GM23338 (cell line): ENCODE measurements around the gene POLR1A. TPM values are rescaled to one million over a fixed set of nuclear protein-coding genes. Genes with fewer than 3 reads are reported as not detected.
A peak's percentile ranks its signal among the peaks of the same experiment; 100 is the strongest.

Experiments used
- ATAC-seq: fragments of 200-7000 bp; cut with Tn5 transposase; 3 replicates; pipeline ENCODE4 v1.9.1; 2020
- DNase-seq: peaks from one replicate; pipeline ENCODE4 v3.0.0-alpha.2; 2015; ENCODE audit warnings: low spot score
- H2AFZ ChIP-seq: fragments of 200-600 bp; sonication (generic); 2 replicates; pipeline ENCODE4 v1.8.0; 2016; ENCODE audit warnings: antibody characterized with exemption, mild to moderate bottlenecking, moderate library complexity
- H3F3A ChIP-seq: fragments of 200-600 bp; sonication (generic); replicated peaks from 2 replicates; pipeline ENCODE4 v1.8.0; 2017; ENCODE audit warnings: antibody characterized with exemption, mixed run types, low read depth
- H3K27ac ChIP-seq: fragments of 200-600 bp; sonication (generic); 2 replicates; pipeline ENCODE4 v1.6.1; 2016; ENCODE audit warnings: low read depth
- H3K27me3 ChIP-seq: fragments of 200-600 bp; sonication (generic); 2 replicates; pipeline ENCODE4 v1.8.0; 2016; ENCODE audit warnings: mild to moderate bottlenecking, mixed run types, moderate library complexity; ENCODE audit not compliant: insufficient read depth
- H3K36me3 ChIP-seq: fragments of 200-600 bp; sonication (generic); 2 replicates; pipeline ENCODE4 v1.8.0; 2016; ENCODE audit warnings: mild to moderate bottlenecking; ENCODE audit not compliant: insufficient read depth
- H3K4me1 ChIP-seq: fragments of 200-600 bp; sonication (generic); 2 replicates; pipeline ENCODE4 v1.8.0; 2016; ENCODE audit warnings: mild to moderate bottlenecking, moderate library complexity; ENCODE audit not compliant: insufficient read depth
- H3K4me2 ChIP-seq: fragments of 200-600 bp; sonication (generic); 2 replicates; pipeline ENCODE4 v1.7.1; 2017; ENCODE audit warnings: mixed run types
- H3K4me3 ChIP-seq: fragments of 200-600 bp; sonication (generic); 2 replicates; pipeline ENCODE4 v1.6.1; 2016; ENCODE audit warnings: mixed run types
- H3K79me2 ChIP-seq: fragments of 200-600 bp; sonication (generic); replicated peaks from 2 replicates; pipeline ENCODE4 v1.8.0; 2017; ENCODE audit warnings: mild to moderate bottlenecking; ENCODE audit not compliant: insufficient read depth
- H3K9me2 ChIP-seq: fragments of 200-600 bp; sonication (generic); 2 replicates; pipeline ENCODE4 v1.8.0; 2017; ENCODE audit not compliant: insufficient read depth
- H4K20me1 ChIP-seq: fragments of 200-600 bp; sonication (generic); replicated peaks from 2 replicates; pipeline ENCODE4 v1.8.0; 2017; ENCODE audit warnings: mild to moderate bottlenecking; ENCODE audit not compliant: insufficient read depth
- H3K27ac Mint-ChIP-seq: 2 replicates; pipeline ENCODE4 v1.8.0; 2020; ENCODE audit warnings: inconsistent platforms, mild to moderate bottlenecking, moderate library complexity, mixed read lengths
- H3K27me3 Mint-ChIP-seq: 3 replicates; pipeline ENCODE4 v1.8.0; 2022; ENCODE audit warnings: low read depth, mild to moderate bottlenecking, moderate library complexity, mixed read lengths, inconsistent platforms; ENCODE audit not compliant: insufficient read depth, poor library complexity
- H3K36me3 Mint-ChIP-seq: 3 replicates; pipeline ENCODE4 v1.8.0; 2021; ENCODE audit warnings: low read depth, mild to moderate bottlenecking, inconsistent platforms, moderate library complexity, mixed read lengths
- H3K4me1 Mint-ChIP-seq: 3 replicates; pipeline ENCODE4 v1.8.0; 2020; ENCODE audit warnings: mild to moderate bottlenecking, inconsistent platforms, mixed read lengths
- H3K4me3 Mint-ChIP-seq: 3 replicates; pipeline ENCODE4 v1.8.0; 2021; ENCODE audit warnings: moderate library complexity, mild to moderate bottlenecking, inconsistent platforms, mixed read lengths
- H3K9me3 Mint-ChIP-seq: 3 replicates; pipeline ENCODE4 v1.8.0; 2020; ENCODE audit warnings: moderate library complexity, mild to moderate bottlenecking, inconsistent platforms, mixed read lengths
- CREB1 ChIP-seq: fragments of 250-450 bp; sonication (Bioruptor Pico); IDR thresholded peaks from 2 replicates; pipeline ENCODE4 v1.5.0; 2020; ENCODE audit warnings: low read depth, mild to moderate bottlenecking, moderate library complexity
- EZH2 ChIP-seq: fragments of 200-600 bp; sonication (generic); IDR thresholded peaks from one replicate; pipeline ENCODE4 v1.8.0; 2017; ENCODE audit warnings: antibody characterized with exemption, mild to moderate bottlenecking, low read depth; ENCODE audit not compliant: unreplicated experiment
- EZH2phosphoT487 ChIP-seq: fragments of 200-600 bp; sonication (generic); IDR thresholded peaks from one replicate; pipeline ENCODE4 v1.8.1; 2018; ENCODE audit warnings: antibody characterized with exemption; ENCODE audit not compliant: unreplicated experiment
- JUNB ChIP-seq: IDR thresholded peaks from one replicate; pipeline ENCODE4 v1.6.1; 2016; ENCODE audit warnings: antibody characterized with exemption; ENCODE audit not compliant: unreplicated experiment
- POLR2AphosphoS5 ChIP-seq: IDR thresholded peaks from 2 replicates; pipeline ENCODE4 v1.6.1; 2016; ENCODE audit warnings: antibody characterized with exemption, low read depth
- polyA plus RNA-seq: library from polyadenylated mRNA; unstranded; fragments of >200 nt; fragmentation: Nextera tagmentation; extraction: Ambion mirVana; gene quantifications from 2 replicates; pipeline ENCODE4 v1.2.1, GENCODE V29; 2016
- total RNA-seq: library from RNA; depleted of rRNA; stranded (reverse); fragments of >200 nt; shearing (Covaris generic); gene quantifications from 2 replicates; pipeline ENCODE4 v1.2.3, GENCODE V29; 2014
- TF ChIP-seq, protein P1 (sequence below), 2 experiments: fragments of 200-600 bp in 1 of 2; sonication (generic) in 1 of 2; conservative IDR thresholded peaks; 2 replicates each; pipeline versions ENCODE4 v1.5.1 to v1.6.1; 2016 to 2017; ENCODE audit warnings: antibody characterized with exemption in 2 of 2, low read depth in 2 of 2, mild to moderate bottlenecking in 2 of 2, moderate library complexity in 1 of 2
- TF ChIP-seq, protein P2 (sequence below): fragments of 250-450 bp; sonication (Bioruptor Pico); IDR thresholded peaks from 2 replicates; pipeline ENCODE4 v1.5.0; 2020; ENCODE audit warnings: mild to moderate bottlenecking, moderate library complexity

The POLR1A gene
- total and polyA plus RNA-seq, 2 experiments from 2014 or later: 13.8 to 43.2 TPM

DNA sequence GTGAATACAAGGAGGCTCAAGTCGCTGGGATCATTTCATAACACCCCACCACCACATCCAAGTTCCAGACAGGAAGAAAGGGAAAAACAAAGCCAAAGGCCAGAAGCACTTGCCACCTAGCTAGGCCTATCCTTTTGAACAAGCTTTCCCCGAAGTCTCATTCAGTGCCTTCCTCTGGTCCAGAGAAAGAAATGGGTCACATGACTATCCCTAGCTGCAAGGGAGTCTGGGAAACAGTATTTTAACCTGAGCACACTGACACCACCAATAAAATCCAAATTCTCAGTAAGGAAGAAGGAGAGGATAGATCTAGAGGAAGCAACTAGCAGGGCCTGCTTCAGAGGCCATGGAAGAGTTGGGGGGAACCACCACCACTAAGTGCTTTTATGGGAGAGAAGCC is 91.2 kb downstream of the POLR1A start (continued):
- TF ChIP-seq, protein P1, sequence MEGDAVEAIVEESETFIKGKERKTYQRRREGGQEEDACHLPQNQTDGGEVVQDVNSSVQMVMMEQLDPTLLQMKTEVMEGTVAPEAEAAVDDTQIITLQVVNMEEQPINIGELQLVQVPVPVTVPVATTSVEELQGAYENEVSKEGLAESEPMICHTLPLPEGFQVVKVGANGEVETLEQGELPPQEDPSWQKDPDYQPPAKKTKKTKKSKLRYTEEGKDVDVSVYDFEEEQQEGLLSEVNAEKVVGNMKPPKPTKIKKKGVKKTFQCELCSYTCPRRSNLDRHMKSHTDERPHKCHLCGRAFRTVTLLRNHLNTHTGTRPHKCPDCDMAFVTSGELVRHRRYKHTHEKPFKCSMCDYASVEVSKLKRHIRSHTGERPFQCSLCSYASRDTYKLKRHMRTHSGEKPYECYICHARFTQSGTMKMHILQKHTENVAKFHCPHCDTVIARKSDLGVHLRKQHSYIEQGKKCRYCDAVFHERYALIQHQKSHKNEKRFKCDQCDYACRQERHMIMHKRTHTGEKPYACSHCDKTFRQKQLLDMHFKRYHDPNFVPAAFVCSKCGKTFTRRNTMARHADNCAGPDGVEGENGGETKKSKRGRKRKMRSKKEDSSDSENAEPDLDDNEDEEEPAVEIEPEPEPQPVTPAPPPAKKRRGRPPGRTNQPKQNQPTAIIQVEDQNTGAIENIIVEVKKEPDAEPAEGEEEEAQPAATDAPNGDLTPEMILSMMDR (conservative IDR thresholded peaks at IDR 0.05; ENCODE audit: low read depth in 2 of 2): no peak
- no peak for TF ChIP-seq CREB1 (CRISPR knock-in tag)
- no peak for TF ChIP-seq JUNB

DNA sequence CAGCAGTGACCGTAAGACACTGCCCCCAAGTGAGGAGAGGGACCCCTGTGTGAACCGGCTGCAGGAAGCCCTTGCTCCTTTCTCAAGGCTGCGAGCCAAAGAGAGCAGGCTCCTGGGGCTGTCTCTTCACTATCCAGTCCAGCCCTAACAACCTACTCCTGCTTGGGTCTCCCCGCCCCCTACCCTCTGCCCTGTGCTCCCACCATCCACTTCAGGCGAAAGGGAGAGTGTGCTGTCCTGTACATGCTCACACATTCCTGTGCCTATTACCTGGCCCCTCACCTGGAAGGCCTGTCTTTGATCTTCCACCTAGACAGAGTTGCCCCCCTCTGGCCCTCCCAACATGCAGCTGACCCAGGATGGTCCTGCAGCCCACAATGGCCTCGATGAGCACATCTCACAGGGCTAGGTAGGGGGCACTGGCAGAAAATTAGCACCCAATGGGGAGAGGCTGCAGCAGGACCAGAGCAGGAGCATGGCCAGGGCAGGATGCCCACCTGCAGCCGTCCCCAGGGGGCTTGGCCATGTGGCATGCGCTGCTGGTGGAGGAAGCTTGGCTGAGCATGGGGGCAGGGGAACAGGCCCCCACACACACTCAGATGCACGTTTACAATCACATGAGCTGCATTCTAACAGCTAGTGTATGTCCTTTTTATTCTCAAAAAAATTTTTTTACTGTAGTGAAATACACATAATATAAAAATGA is 93.5 kb downstream of the POLR1A start:
- no peaks in the 10 kb centered on the region for H3K27me3 ChIP-seq
- no peaks in the 10 kb centered on the region for H3K36me3 ChIP-seq
- H3K27ac ChIP-seq: no peak overlapping the region
- peak; percentile 60 for ATAC-seq
- H3F3A ChIP-seq: no peaks in the 10 kb centered on the region
- H3K4me1 Mint-ChIP-seq: peaks cover 5% of the 10 kb centered on the region; the same call in 2 of the 3 replicates
- H3K4me2 ChIP-seq: no peak overlapping the region
- no peaks in the 10 kb centered on the region for H3K4me1 ChIP-seq
- peaks cover 3% of the 10 kb centered on the region; the same call in 1 of the 2 replicates for H3K9me2 ChIP-seq
- no peaks in the 10 kb centered on the region for H4K20me1 ChIP-seq
- peaks cover 9% of the 10 kb centered on the region for H3K27me3 Mint-ChIP-seq
- no peak for TF ChIP-seq POLR2AphosphoS5
- no peak for TF ChIP-seq EZH2phosphoT487
- TF ChIP-seq, protein P2, sequence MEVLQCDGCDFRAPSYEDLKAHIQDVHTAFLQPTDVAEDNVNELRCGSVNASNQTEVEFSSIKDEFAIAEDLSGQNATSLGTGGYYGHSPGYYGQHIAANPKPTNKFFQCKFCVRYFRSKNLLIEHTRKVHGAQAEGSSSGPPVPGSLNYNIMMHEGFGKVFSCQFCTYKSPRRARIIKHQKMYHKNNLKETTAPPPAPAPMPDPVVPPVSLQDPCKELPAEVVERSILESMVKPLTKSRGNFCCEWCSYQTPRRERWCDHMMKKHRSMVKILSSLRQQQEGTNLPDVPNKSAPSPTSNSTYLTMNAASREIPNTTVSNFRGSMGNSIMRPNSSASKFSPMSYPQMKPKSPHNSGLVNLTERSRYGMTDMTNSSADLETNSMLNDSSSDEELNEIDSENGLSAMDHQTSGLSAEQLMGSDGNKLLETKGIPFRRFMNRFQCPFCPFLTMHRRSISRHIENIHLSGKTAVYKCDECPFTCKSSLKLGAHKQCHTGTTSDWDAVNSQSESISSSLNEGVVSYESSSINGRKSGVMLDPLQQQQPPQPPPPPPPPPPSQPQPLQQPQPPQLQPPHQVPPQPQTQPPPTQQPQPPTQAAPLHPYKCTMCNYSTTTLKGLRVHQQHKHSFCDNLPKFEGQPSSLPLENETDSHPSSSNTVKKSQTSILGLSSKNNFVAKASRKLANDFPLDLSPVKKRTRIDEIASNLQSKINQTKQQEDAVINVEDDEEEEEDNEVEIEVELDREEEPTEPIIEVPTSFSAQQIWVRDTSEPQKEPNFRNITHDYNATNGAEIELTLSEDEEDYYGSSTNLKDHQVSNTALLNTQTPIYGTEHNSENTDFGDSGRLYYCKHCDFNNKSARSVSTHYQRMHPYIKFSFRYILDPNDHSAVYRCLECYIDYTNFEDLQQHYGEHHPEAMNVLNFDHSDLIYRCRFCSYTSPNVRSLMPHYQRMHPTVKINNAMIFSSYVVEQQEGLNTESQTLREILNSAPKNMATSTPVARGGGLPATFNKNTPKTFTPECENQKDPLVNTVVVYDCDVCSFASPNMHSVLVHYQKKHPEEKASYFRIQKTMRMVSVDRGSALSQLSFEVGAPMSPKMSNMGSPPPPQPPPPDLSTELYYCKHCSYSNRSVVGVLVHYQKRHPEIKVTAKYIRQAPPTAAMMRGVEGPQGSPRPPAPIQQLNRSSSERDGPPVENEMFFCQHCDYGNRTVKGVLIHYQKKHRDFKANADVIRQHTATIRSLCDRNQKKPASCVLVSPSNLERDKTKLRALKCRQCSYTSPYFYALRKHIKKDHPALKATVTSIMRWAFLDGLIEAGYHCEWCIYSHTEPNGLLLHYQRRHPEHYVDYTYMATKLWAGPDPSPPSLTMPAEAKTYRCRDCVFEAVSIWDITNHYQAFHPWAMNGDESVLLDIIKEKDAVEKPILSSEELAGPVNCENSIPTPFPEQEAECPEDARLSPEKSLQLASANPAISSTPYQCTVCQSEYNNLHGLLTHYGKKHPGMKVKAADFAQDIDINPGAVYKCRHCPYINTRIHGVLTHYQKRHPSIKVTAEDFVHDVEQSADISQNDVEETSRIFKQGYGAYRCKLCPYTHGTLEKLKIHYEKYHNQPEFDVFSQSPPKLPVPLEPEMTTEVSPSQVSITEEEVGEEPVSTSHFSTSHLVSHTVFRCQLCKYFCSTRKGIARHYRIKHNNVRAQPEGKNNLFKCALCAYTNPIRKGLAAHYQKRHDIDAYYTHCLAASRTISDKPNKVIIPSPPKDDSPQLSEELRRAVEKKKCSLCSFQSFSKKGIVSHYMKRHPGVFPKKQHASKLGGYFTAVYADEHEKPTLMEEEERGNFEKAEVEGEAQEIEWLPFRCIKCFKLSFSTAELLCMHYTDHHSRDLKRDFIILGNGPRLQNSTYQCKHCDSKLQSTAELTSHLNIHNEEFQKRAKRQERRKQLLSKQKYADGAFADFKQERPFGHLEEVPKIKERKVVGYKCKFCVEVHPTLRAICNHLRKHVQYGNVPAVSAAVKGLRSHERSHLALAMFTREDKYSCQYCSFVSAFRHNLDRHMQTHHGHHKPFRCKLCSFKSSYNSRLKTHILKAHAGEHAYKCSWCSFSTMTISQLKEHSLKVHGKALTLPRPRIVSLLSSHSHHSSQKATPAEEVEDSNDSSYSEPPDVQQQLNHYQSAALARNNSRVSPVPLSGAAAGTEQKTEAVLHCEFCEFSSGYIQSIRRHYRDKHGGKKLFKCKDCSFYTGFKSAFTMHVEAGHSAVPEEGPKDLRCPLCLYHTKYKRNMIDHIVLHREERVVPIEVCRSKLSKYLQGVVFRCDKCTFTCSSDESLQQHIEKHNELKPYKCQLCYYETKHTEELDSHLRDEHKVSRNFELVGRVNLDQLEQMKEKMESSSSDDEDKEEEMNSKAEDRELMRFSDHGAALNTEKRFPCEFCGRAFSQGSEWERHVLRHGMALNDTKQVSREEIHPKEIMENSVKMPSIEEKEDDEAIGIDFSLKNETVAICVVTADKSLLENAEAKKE (CRISPR knock-in tag): no peak
- TF ChIP-seq JUNB: no peak
- TF ChIP-seq EZH2: no peak
- DNase-seq: no peak
- peaks cover 7% of the 10 kb centered on the region; the same call in 1 of the 3 replicates for H3K36me3 Mint-ChIP-seq
- no peak overlapping the region for H2AFZ ChIP-seq
- no peak overlapping the region for H3K4me3 Mint-ChIP-seq
- no peaks in the 10 kb centered on the region for H3K79me2 ChIP-seq
- no peak overlapping the region for H3K27ac Mint-ChIP-seq
- H3K9me3 Mint-ChIP-seq: peaks cover 24% of the 10 kb centered on the region
- H3K4me3 ChIP-seq: no peak overlapping the region
